HG03558 (cell line): Measurements from ENCODE around the gene ARHGEF17.

Source experiments
- ATAC-seq: cut with Tn5 transposase; IDR thresholded peaks from one replicate; pipeline ENCODE4 v1.9.1; 2021; ENCODE audit warnings: moderate number of reproducible peaks; ENCODE audit not compliant: unreplicated experiment; ENCODE audit errors: extremely low read depth

Gene ARHGEF17

GRCh38 chr11:73399159-73399590 lies 91.1 kb downstream of the ARHGEF17 start:
- no peak for ATAC-seq

GRCh38 chr11:73399636-73400035 lies 91.6 kb downstream of the ARHGEF17 start:
- ATAC-seq, result no peak

- no peak for ATAC-seq
Observed at GRCh38 chr11:73400293-73400692, 92.2 kb downstream of the ARHGEF17 start.

GRCh38 chr11:73401217-73401923 lies 93.3 kb downstream of the ARHGEF17 start:
- ATAC-seq, result no peak

GRCh38 chr11:73401924-73402833 lies 94.1 kb downstream of the ARHGEF17 start:
- ATAC-seq, result no peak

- ATAC-seq, result no peak
Observed at GRCh38 chr11:73402834-73403185, 94.7 kb downstream of the ARHGEF17 start.

- ATAC-seq, result no peak
Observed at GRCh38 chr11:73403541-73403940, 95.5 kb downstream of the ARHGEF17 start.

- no peak for ATAC-seq
Observed at GRCh38 chr11:73404048-73404447, 96.0 kb downstream of the ARHGEF17 start.

GRCh38 chr11:73404506-73405145 lies 96.5 kb downstream of the ARHGEF17 start:
- ATAC-seq, result no peak

GRCh38 chr11:73405146-73405510 lies 97.1 kb downstream of the ARHGEF17 start:
- ATAC-seq, result no peak

GRCh38 chr11:73406131-73406530 lies 98.1 kb downstream of the ARHGEF17 start:
- no peak for ATAC-seq

- no peak for ATAC-seq
Observed at GRCh38 chr11:73406619-73407018, 98.5 kb downstream of the ARHGEF17 start.

GRCh38 chr11:73409431-73409830 lies 101.4 kb downstream of the ARHGEF17 start:
- no peak for ATAC-seq

GRCh38 chr11:73410627-73411026 lies 102.6 kb downstream of the ARHGEF17 start:
- ATAC-seq, result no peak

- no peak for ATAC-seq
Observed at GRCh38 chr11:73411031-73411430, 103.0 kb downstream of the ARHGEF17 start.

GRCh38 chr11:73412308-73412707 lies 104.2 kb downstream of the ARHGEF17 start:
- ATAC-seq, result no peak

- ATAC-seq, result no peak
Observed at GRCh38 chr11:73413256-73413655, 105.2 kb downstream of the ARHGEF17 start.

GRCh38 chr11:73414977-73415651 lies 107.0 kb downstream of the ARHGEF17 start:
- ATAC-seq, result no peak

- no peak for ATAC-seq
Observed at GRCh38 chr11:73415854-73416615, 108.0 kb downstream of the ARHGEF17 start.

- ATAC-seq, result no peak
Observed at GRCh38 chr11:73416786-73417185, 108.7 kb downstream of the ARHGEF17 start.
